GF-D8 (cell line): ENCODE results near the gene ST7.
"Not testable (repeated sequence)": the region's sequence is repeated elsewhere in the genome, so short reads cannot be mapped to it uniquely, and the experiment has no call there.

ENCODE experiments used
- DNase-seq: peaks from one replicate; lab custom pipeline; 2025; lab: John Stamatoyannopoulos, UW

ST7 gene

GRCh38 chr7:117229350-117229749 is 276.0 kb downstream of the ST7 start:
- peak; percentile 4 for DNase-seq

GRCh38 chr7:117230276-117231046 is 277.2 kb downstream of the ST7 start:
- no peak for DNase-seq

GRCh38 chr7:117231047-117231359 is 277.7 kb downstream of the ST7 start:
- no peak for DNase-seq

GRCh38 chr7:117237646-117238045 is 284.3 kb downstream of the ST7 start:
- DNase-seq, result no peak

GRCh38 chr7:117238472-117238871 is 285.2 kb downstream of the ST7 start:
- DNase-seq, result no peak

- no peak for DNase-seq
Measured at GRCh38 chr7:117238937-117239336, 285.6 kb downstream of the ST7 start.

GRCh38 chr7:117241088-117241487 is 287.8 kb downstream of the ST7 start:
- no peak for DNase-seq

- no peak for DNase-seq
Measured at GRCh38 chr7:117243390-117243789, 290.1 kb downstream of the ST7 start.

- not testable (repeated sequence) for DNase-seq
Measured at GRCh38 chr7:117245703-117246102, 292.4 kb downstream of the ST7 start.

GRCh38 chr7:117247809-117248208 is 294.5 kb downstream of the ST7 start:
- no peak for DNase-seq

GRCh38 chr7:117248829-117249228 is 295.5 kb downstream of the ST7 start:
- DNase-seq, result no peak

GRCh38 chr7:117249696-117250095 is 296.4 kb downstream of the ST7 start:
- DNase-seq, result no peak

GRCh38 chr7:117250245-117250644 is 296.9 kb downstream of the ST7 start:
- DNase-seq, result no peak

GRCh38 chr7:117250801-117251200 is 297.5 kb downstream of the ST7 start:
- DNase-seq, result no peak

GRCh38 chr7:117251687-117252086 is 298.4 kb downstream of the ST7 start:
- no peak for DNase-seq

- no peak for DNase-seq
Measured at GRCh38 chr7:117259615-117260014, 306.3 kb downstream of the ST7 start.

- DNase-seq, result no peak
Measured at GRCh38 chr7:117262546-117262945, 309.2 kb downstream of the ST7 start.

GRCh38 chr7:117264716-117265115 is 311.4 kb downstream of the ST7 start:
- DNase-seq, result no peak

GRCh38 chr7:117269417-117269816 is 316.1 kb downstream of the ST7 start:
- no peak for DNase-seq

- no peak for DNase-seq
Measured at GRCh38 chr7:117269886-117270285, 316.6 kb downstream of the ST7 start.

- no peak for DNase-seq
Measured at GRCh38 chr7:117270371-117270770, 317.1 kb downstream of the ST7 start.

- DNase-seq, result no peak
Measured at GRCh38 chr7:117271566-117271965, 318.3 kb downstream of the ST7 start.

- DNase-seq, result no peak
Measured at GRCh38 chr7:117272017-117272759, 318.9 kb downstream of the ST7 start.

GRCh38 chr7:117273325-117273724 is 320.0 kb downstream of the ST7 start:
- no peak for DNase-seq
